ENCODE data around the gene LARGE1.

Gene LARGE1

GRCh38 chr22:33920197-33920540 lies at the start of gene LARGE1:
Gene LARGE1, minus strand, starts transcription at chr22:33920476.
- in situ Hi-C loops (cut with HindIII; ENCODE audit: low pct_ligation_motif_present, low pct_unique_long_range_greater_than_20kb, low sequenced_read_pairs) = no loop called here
- peak; percentile 17 for DNase-seq

GRCh38 chr22:33969045-33969444 lies 48.8 kb upstream of the LARGE1 start:
- in situ Hi-C loops (cut with HindIII; ENCODE audit: low pct_ligation_motif_present, low pct_unique_long_range_greater_than_20kb, low sequenced_read_pairs) = no loop called here
- peak; percentile 65 for DNase-seq

- DNase-seq = no peak
- in situ Hi-C loops (cut with HindIII; ENCODE audit: low pct_ligation_motif_present, low pct_unique_long_range_greater_than_20kb, low sequenced_read_pairs) = no loop called here
Measured at GRCh38 chr22:33964121-33964520, 43.8 kb upstream of the LARGE1 start.

- DNase-seq = no peak
- in situ Hi-C loops (cut with HindIII; ENCODE audit: low pct_ligation_motif_present, low pct_unique_long_range_greater_than_20kb, low sequenced_read_pairs) = no loop called here
Measured at GRCh38 chr22:33962409-33962808, 42.1 kb upstream of the LARGE1 start.

- DNase-seq = no peak
- in situ Hi-C loops (cut with HindIII; ENCODE audit: low pct_ligation_motif_present, low pct_unique_long_range_greater_than_20kb, low sequenced_read_pairs) = no loop called here
Measured at GRCh38 chr22:33958741-33959140, 38.5 kb upstream of the LARGE1 start.

GRCh38 chr22:33957086-33957485 lies 36.8 kb upstream of the LARGE1 start:
- in situ Hi-C loops (cut with HindIII; ENCODE audit: low pct_ligation_motif_present, low pct_unique_long_range_greater_than_20kb, low sequenced_read_pairs) = no loop called here
- no peak for DNase-seq

GRCh38 chr22:33952776-33953175 lies 32.5 kb upstream of the LARGE1 start:
- in situ Hi-C loops (cut with HindIII; ENCODE audit: low pct_ligation_motif_present, low pct_unique_long_range_greater_than_20kb, low sequenced_read_pairs) = no loop called here
- DNase-seq = no peak

- in situ Hi-C loops (cut with HindIII; ENCODE audit: low pct_ligation_motif_present, low pct_unique_long_range_greater_than_20kb, low sequenced_read_pairs) = no loop called here
- DNase-seq = no peak
Measured at GRCh38 chr22:33940741-33941140, 20.5 kb upstream of the LARGE1 start.

GRCh38 chr22:33932997-33933396 lies 12.7 kb upstream of the LARGE1 start:
- in situ Hi-C loops (cut with HindIII; ENCODE audit: low pct_ligation_motif_present, low pct_unique_long_range_greater_than_20kb, low sequenced_read_pairs) = no loop called here
- no peak for DNase-seq

- DNase-seq = no peak
- in situ Hi-C loops (cut with HindIII; ENCODE audit: low pct_ligation_motif_present, low pct_unique_long_range_greater_than_20kb, low sequenced_read_pairs) = no loop called here
Measured at GRCh38 chr22:33931406-33931805, 11.1 kb upstream of the LARGE1 start.

GRCh38 chr22:33927752-33928151 lies 7.5 kb upstream of the LARGE1 start:
- no peak for DNase-seq
- in situ Hi-C loops (cut with HindIII; ENCODE audit: low pct_ligation_motif_present, low pct_unique_long_range_greater_than_20kb, low sequenced_read_pairs) = no loop called here

- in situ Hi-C loops (cut with HindIII; ENCODE audit: low pct_ligation_motif_present, low pct_unique_long_range_greater_than_20kb, low sequenced_read_pairs) = no loop called here
- DNase-seq = no peak
Measured at GRCh38 chr22:33925194-33925593, 4.9 kb upstream of the LARGE1 start.

- in situ Hi-C loops (cut with HindIII; ENCODE audit: low pct_ligation_motif_present, low pct_unique_long_range_greater_than_20kb, low sequenced_read_pairs) = no loop called here
- peak; percentile 71 for DNase-seq
Measured at GRCh38 chr22:33923660-33924246, 3.5 kb upstream of the LARGE1 start.

GRCh38 chr22:33923033-33923432 lies 2.8 kb upstream of the LARGE1 start:
- in situ Hi-C loops (cut with HindIII; ENCODE audit: low pct_ligation_motif_present, low pct_unique_long_range_greater_than_20kb, low sequenced_read_pairs) = no loop called here
- no peak for DNase-seq

- peak; percentile 14 for DNase-seq
- in situ Hi-C loops (cut with HindIII; ENCODE audit: low pct_ligation_motif_present, low pct_unique_long_range_greater_than_20kb, low sequenced_read_pairs) = no loop called here
Measured at GRCh38 chr22:33922349-33922681, 2.0 kb upstream of the LARGE1 start.

GRCh38 chr22:33921525-33922348 lies 1.5 kb upstream of the LARGE1 start:
- in situ Hi-C loops (cut with HindIII; ENCODE audit: low pct_ligation_motif_present, low pct_unique_long_range_greater_than_20kb, low sequenced_read_pairs) = no loop called here
- DNase-seq = peak; percentile 25

- in situ Hi-C loops (cut with HindIII; ENCODE audit: low pct_ligation_motif_present, low pct_unique_long_range_greater_than_20kb, low sequenced_read_pairs) = no loop called here
- peak; percentile 90 for DNase-seq
Measured at GRCh38 chr22:33920927-33921524, 750 bp upstream of the LARGE1 start.

GRCh38 chr22:33919391-33920196 lies 682 bp downstream of the LARGE1 start:
- in situ Hi-C loops (cut with HindIII; ENCODE audit: low pct_ligation_motif_present, low pct_unique_long_range_greater_than_20kb, low sequenced_read_pairs) = no loop called here
- DNase-seq = no peak

GRCh38 chr22:33918676-33919365 lies 1.5 kb downstream of the LARGE1 start:
- in situ Hi-C loops (cut with HindIII; ENCODE audit: low pct_ligation_motif_present, low pct_unique_long_range_greater_than_20kb, low sequenced_read_pairs) = no loop called here
- no peak for DNase-seq
